Anterior cingulate cortex (tissue), 58 donors: ENCODE data around the gene DTX1.
"Not testable (repeated sequence)": the region's sequence is repeated elsewhere in the genome, so short reads cannot be mapped to it uniquely, and the experiment has no call there.

ENCODE experiments used
- DNase-seq, 58 donors: peaks; one replicate each; lab custom pipeline; 2025; lab: John Stamatoyannopoulos, UW

Gene DTX1

GRCh38 chr12:113133666-113134065, 77.1 kb downstream of the DTX1 start:
- peak in 1 of 58 donors; percentile 24 for DNase-seq

- DNase-seq, result no peak
Observed at GRCh38 chr12:113134071-113134470, 77.5 kb downstream of the DTX1 start.

DNA sequence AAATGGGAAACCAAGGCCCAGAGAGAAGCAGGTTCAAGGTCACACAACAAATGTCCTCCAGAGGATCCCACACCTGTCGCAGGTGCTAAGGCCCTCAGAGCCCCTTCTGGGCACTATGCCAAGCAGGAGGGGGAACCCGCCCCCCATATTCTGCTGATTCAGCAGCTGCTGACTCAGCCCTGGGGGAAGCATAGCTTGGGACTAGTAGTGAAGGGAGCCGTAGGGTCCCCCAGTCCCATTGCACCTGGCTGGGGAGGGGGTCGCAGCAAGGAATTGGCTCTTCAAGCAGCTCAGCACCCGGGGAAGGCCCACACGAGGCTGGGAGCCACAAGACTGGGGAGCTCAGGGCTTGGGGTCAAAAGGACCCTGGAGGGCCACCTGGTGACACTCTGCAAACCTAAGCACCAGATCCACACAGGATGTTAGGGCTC, 78.0 kb downstream of the DTX1 start:
- DNase-seq, result no peak

DNA sequence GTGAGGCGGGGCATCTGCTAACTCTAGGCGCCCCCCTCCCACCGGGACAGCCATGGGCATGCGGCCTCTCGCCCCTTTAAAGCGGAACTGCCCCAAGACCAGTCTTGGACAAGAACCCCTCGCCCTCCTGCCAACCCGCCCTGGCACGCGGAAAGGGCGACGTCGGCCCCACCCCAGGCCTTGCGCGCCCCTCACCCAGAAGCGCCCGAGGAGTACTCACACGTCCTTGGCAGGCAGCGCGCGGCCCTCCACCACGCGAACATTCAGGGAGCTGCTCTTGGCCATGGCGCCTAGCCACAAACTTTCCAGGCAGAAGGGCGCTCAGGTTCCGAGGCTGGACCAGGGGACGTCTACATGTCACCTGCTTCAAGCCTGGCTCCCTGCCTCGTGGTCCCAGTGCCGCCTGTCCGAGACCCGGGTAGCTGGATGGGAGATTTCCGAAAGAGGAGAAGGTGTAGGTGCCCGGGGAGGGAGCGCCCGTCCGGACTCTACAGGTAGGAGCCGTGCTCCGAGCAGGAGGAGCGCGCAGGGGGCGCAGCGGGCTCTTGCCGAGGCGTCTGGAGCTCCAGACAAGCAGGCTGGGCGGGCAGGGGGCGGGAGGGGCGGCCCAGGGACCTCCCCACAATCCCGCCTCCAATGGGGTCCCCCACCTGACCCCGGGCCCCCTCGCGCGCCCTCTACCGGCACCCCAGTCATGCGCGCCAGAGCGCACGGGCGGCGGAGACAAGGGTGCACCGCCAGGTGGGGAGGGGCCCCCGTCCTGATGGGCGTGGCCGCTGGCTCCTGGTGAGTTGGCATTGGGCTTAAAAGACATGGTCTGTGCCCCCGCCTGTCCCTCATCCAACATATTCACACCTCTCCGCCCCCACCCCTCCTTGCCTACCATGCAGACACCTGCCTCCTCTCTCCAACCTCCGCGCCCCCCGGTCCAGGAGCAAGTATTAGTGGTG, 78.9 kb downstream of the DTX1 start, which contains the start of gene RASAL1:
TSS of gene RASAL1 (minus strand) at position 584 of the 950 bp plus-strand sequence. CDS start at position 285, 299 bp downstream.
- DNase-seq, result peak in 47 of 58 donors; percentile 16 to 84 (median 56)

GRCh38 chr12:113136128-113136989, 79.8 kb downstream of the DTX1 start:
- peak in 47 of 58 donors; percentile 15 to 86 (median 64) for DNase-seq

GRCh38 chr12:113136990-113137511, 80.5 kb downstream of the DTX1 start:
- no peak for DNase-seq

- DNase-seq, result no peak
Observed at GRCh38 chr12:113137861-113138783, 81.6 kb downstream of the DTX1 start.

- DNase-seq, result no peak
Observed at GRCh38 chr12:113138826-113139225, 82.3 kb downstream of the DTX1 start.

DNA sequence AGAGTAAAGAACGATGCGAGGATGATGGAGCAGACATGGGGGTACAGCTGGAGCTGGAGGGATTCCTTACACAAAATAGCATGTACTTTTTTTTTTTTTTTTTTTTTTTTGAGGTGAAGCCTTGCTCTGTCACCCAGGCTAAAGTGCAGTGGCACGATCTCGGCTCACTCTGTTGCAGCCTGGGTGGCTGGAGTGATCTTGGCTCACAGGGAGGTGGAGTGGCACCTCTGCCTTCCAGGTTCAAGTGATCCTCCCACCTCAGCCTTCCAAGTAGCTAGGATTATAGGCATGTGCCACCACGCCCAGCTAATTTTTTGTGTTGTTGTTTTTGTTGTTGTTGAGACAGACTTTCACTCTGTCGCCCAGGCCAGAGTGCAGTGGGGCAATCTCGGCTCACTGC, 84.2 kb downstream of the DTX1 start:
- no peak for DNase-seq

DNA sequence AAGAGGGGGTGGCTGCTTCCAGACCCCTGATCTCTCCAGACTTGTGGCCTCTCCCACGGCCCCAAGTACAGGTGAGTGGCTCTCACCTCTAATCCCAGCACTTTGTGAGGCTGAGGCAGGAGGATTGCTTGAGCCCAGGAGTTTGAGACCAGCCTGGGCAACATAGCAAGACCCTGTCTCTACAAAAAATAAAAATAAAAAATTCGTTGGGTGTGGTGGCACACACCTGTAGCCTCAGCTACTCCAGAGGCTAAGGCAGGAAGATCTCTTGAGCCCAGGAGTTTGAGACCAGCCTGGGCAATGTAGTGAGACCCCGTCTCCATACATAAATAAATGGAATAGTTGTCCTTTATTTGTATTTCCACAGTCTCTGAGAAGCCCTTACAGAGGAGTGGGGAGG, 85.2 kb downstream of the DTX1 start:
- DNase-seq, result not testable (repeated sequence)

DNA sequence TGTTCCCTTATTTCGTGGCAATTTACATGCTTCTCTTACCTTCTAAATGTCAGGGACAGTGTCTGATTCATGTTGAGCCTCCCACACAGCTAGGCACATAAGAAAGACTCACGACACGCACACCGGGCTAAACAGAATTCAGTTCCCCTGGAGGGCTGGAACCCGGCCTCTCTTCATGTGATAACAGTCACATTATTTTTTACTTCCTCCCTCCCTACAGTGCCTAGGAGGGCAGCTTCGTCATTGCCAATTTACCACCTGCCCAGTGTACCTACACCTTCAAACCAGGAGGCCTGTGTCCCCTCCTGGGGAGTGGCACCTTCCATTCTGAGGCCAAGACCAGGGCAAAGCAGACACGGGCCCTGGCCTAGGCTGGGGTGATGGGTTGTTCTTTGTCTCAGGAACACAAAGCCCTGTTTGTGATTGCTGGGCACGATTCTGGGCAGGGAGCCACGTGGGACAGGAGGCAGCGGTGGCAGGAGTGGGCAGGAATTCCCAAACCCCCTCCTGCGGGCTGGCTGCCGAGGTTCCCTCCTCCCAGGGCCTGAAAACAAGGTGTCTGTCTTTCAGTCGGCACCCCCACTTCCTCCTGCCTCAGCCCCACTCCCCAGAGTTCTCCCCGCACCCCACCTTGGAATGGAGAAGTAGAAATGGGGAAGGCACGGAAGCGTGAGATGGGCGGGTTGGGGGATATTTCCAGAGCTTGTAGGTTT, 85.8 kb downstream of the DTX1 start:
- peak in 57 of 58 donors; percentile 15 to 93 (median 81) for DNase-seq

- DNase-seq, result no peak
Observed at GRCh38 chr12:113142886-113143332, 86.4 kb downstream of the DTX1 start.

- no peak for DNase-seq
Observed at GRCh38 chr12:113143959-113144358, 87.4 kb downstream of the DTX1 start.

GRCh38 chr12:113144806-113145205, 88.3 kb downstream of the DTX1 start:
- no peak for DNase-seq

DNA sequence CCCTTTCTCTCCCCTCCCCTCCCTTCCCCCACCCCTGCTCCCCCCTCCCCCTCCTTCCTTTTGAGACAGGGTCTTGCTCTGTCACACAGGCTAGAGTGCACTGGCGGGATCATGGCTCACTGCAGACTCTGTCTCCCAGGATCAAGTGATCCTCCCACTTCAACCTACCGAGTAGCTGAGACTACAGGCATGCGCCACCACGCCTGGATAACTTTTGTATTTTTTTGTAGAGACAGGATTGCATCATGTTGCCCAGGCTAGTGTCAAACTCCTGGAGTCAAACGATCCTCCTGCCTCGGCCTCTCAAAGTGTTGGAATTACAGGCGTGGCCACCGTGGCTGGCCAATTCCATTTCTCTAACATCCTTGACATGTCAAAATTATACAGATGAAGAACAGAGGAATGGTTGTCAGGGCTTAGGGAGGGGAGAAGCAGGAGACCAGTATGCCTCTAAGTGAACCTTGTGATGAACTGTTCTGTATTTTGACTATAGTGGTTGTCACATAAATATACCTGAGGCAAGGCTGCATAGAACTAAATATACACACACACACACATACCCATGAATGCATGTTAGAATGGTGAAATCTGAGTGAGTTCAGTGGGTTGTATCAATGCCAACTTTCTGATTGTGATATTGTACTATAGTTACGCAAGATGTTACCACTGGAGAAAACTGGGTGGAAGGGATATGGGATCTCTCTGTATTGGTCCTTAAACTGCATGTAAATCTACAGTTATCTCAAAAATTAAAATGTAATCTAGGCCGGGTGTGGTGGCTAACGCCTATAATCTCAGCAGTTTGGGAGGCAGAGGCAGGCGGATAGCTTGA, 89.4 kb downstream of the DTX1 start:
- DNase-seq, result no peak

- no peak for DNase-seq
Observed at GRCh38 chr12:113146999-113147398, 90.5 kb downstream of the DTX1 start.
